ENCODE data around the gene EXOC3L4. TPM values are rescaled to one million over a fixed set of nuclear protein-coding genes. Genes with fewer than 3 reads are reported as not detected.

Gene EXOC3L4
- total RNA-seq, 1 donor from 2014 or later = 3.3 TPM

- ATAC-seq = peak; percentile 6
- DNase-seq (ENCODE audit: low spot score) = peak; percentile 67
- intact Hi-C loops (cut with DNase I) = no loop called here
These were observed 26.0 kb upstream of the EXOC3L4 start for GRCh38 chr14:103068351-103069073.

- intact Hi-C loops (cut with DNase I) = no loop called here
- ATAC-seq (no peak), DNase-seq (ENCODE audit: low spot score) (peak; percentile 47)
These were observed 24.2 kb upstream of the EXOC3L4 start for GRCh38 chr14:103070263-103070885.

GRCh38 chr14:103070971-103071542 is 23.5 kb upstream of the EXOC3L4 start:
- DNase-seq (ENCODE audit: low spot score) (peak; percentile 57), ATAC-seq (no peak)
- intact Hi-C loops (cut with DNase I) = no loop called here

- DNase-seq (ENCODE audit: low spot score) = peak; percentile 46
- intact Hi-C loops (cut with DNase I) = no loop called here
- no peak for ATAC-seq
These were observed 22.8 kb upstream of the EXOC3L4 start for GRCh38 chr14:103071544-103072251.

GRCh38 chr14:103072595-103073366 is 21.7 kb upstream of the EXOC3L4 start:
- intact Hi-C loops (cut with DNase I) = no loop called here
- no peak for ATAC-seq
- no peak for DNase-seq (ENCODE audit: low spot score)

- DNase-seq (ENCODE audit: low spot score) (peak; percentile 55), ATAC-seq (no peak)
- intact Hi-C loops (cut with DNase I) = no loop called here
These were observed 21.1 kb upstream of the EXOC3L4 start for GRCh38 chr14:103073367-103073875.

GRCh38 chr14:103073876-103074728 is 20.4 kb upstream of the EXOC3L4 start:
- peak; percentile 51 for DNase-seq (ENCODE audit: low spot score)
- intact Hi-C loops (cut with DNase I) = no loop called here
- peak; percentile 2 for ATAC-seq

GRCh38 chr14:103074729-103075367 is 19.7 kb upstream of the EXOC3L4 start:
- DNase-seq (ENCODE audit: low spot score) (peak; percentile 83), ATAC-seq (peak; percentile 37)
- intact Hi-C loops (cut with DNase I) = no loop called here

GRCh38 chr14:103078420-103078749 is 16.1 kb upstream of the EXOC3L4 start:
- intact Hi-C loops (cut with DNase I) = no loop called here
- peak; percentile 61 for ATAC-seq

GRCh38 chr14:103078860-103079587 is 15.5 kb upstream of the EXOC3L4 start:
- no peak for DNase-seq (ENCODE audit: low spot score)
- intact Hi-C loops (cut with DNase I) = no loop called here
- no peak for ATAC-seq

More at GRCh38 chr14:103078420-103078749, 16.1 kb upstream of the EXOC3L4 start:
- peak; percentile 91 for DNase-seq (ENCODE audit: low spot score)

GRCh38 chr14:103081951-103082350 is 12.6 kb upstream of the EXOC3L4 start:
- intact Hi-C loops (cut with DNase I) = no loop called here
- no peak for ATAC-seq

GRCh38 chr14:103084021-103084919 is 10.3 kb upstream of the EXOC3L4 start, which contains the start of gene LBHD2:
Gene LBHD2 (plus strand): TSS chr14:103084210. CDS start chr14:103086013, 1,803 bp downstream.
- ATAC-seq = no peak
- intact Hi-C loops (cut with DNase I) = no loop called here

More at GRCh38 chr14:103081951-103082350, 12.6 kb upstream of the EXOC3L4 start:
- DNase-seq (ENCODE audit: low spot score) = no peak

GRCh38 chr14:103085106-103086091 is 9.1 kb upstream of the EXOC3L4 start:
- ATAC-seq = no peak
- no peak for DNase-seq (ENCODE audit: low spot score)
- intact Hi-C loops (cut with DNase I) = loop anchor here (5.0 kb wide), 1 partner anchor 207 kb away; no protein-coding TSS in a partner anchor

More at GRCh38 chr14:103084021-103084919, 10.3 kb upstream of the EXOC3L4 start, which contains the start of gene LBHD2:
- DNase-seq (ENCODE audit: low spot score) = no peak

GRCh38 chr14:103086771-103087342 is 7.7 kb upstream of the EXOC3L4 start:
- no peak for ATAC-seq
- intact Hi-C loops (cut with DNase I) = loop anchor here (5.0 kb wide), 1 partner anchor 205 kb away; no protein-coding TSS in a partner anchor
- DNase-seq (ENCODE audit: low spot score) = no peak
